SK-N-SH (cell line): ENCODE results near the gene FAM135A. TPM values are rescaled to one million over a fixed set of nuclear protein-coding genes. Genes with fewer than 3 reads are reported as not detected.
"Not testable (repeated sequence)": the region's sequence is repeated elsewhere in the genome, so short reads cannot be mapped to it uniquely, and the experiment has no call there.

Experiments used
- CTCF ChIA-PET: fragments of 300-600, 350-600 bp; formaldehyde crosslinking; extraction: SDS; loops from one replicate; lab custom pipeline; 2021; lab: Yijun Ruan, JAX
- POLR2A ChIA-PET: fragments of 350-600 bp; sonication (Branson Sonifier 250); formaldehyde crosslinking; extraction: SDS; loops from one replicate; lab custom pipeline; 2020; ENCODE audit warnings: antibody characterized with exemption, inconsistent platforms; lab: Yijun Ruan, JAX
- DNase-seq: peaks from one replicate; pipeline ENCODE4 v3.0.0; 2012
- H2AFZ ChIP-seq: fragments of 200-600 bp; sonication (generic); 2 replicates; pipeline ENCODE4 v1.8.1; 2016; ENCODE audit warnings: antibody characterized with exemption, mild to moderate bottlenecking, low read depth
- H3F3A ChIP-seq: fragments of 200-600 bp; sonication (generic); replicated peaks from 2 replicates; pipeline ENCODE3; 2016; ENCODE audit warnings: antibody characterized with exemption, mild to moderate bottlenecking; ENCODE audit not compliant: insufficient read depth
- H3K27ac ChIP-seq, 2 experiments: fragments of 200-500 bp in 1 of 2; fragments of 200-600 bp in 1 of 2; sonication (Bioruptor generic) in 1 of 2; sonication (generic), shearing (Covaris generic) in 1 of 2; 2 replicates each; pipeline versions ENCODE4 v1.5.1 to v1.6.1; 2014 to 2016; ENCODE audit warnings: low read depth in 2 of 2, inconsistent platforms in 1 of 2, low read length in 1 of 2, mild to moderate bottlenecking in 1 of 2, mixed read lengths in 1 of 2
- H3K27me3 ChIP-seq: fragments of 200-600 bp; sonication (generic), shearing (Covaris generic); 2 replicates; pipeline ENCODE4 v1.6.1; 2016; ENCODE audit warnings: mixed run types; ENCODE audit not compliant: insufficient read depth
- H3K36me3 ChIP-seq, 2 experiments: fragments of 200-500 bp in 1 of 2; fragments of 200-600 bp in 1 of 2; sonication (Bioruptor generic) in 1 of 2; sonication (generic) in 1 of 2; replicated peaks in 1 of 2; 2 replicates each; pipeline versions ENCODE3 to v1.5.1; 2014 to 2016; ENCODE audit warnings: low read length in 1 of 2, mild to moderate bottlenecking in 1 of 2; ENCODE audit not compliant: insufficient read depth in 2 of 2, control insufficient read depth in 1 of 2
- H3K4me1 ChIP-seq, 2 experiments: fragments of 200-500 bp in 1 of 2; fragments of 200-600 bp in 1 of 2; sonication (Bioruptor generic) in 1 of 2; sonication (generic), shearing (Covaris generic) in 1 of 2; 2 replicates each; pipeline versions ENCODE4 v1.5.1 to v1.6.1; 2014 to 2016; ENCODE audit warnings: low read depth in 1 of 2, low read length in 1 of 2, mixed run types in 1 of 2; ENCODE audit not compliant: insufficient read depth in 2 of 2, control insufficient read depth in 1 of 2
- H3K4me2 ChIP-seq: fragments of 200-600 bp; sonication (generic), shearing (Covaris generic); 2 replicates; pipeline ENCODE4 v1.6.1; 2017; ENCODE audit warnings: mixed run types
- H3K4me3 ChIP-seq, 2 experiments: fragments of 200-500 bp in 1 of 2; fragments of 200-600 bp in 1 of 2; sonication (Bioruptor generic) in 1 of 2; sonication (generic), shearing (Covaris generic) in 1 of 2; 2 replicates each; pipeline versions ENCODE4 v1.5.1 to v1.8.1; 2014 to 2016; ENCODE audit warnings: low read depth in 2 of 2, inconsistent platforms in 1 of 2, low read length in 1 of 2, mild to moderate bottlenecking in 1 of 2, mixed read lengths in 1 of 2, moderate library complexity in 1 of 2
- H3K79me2 ChIP-seq: fragments of 200-600 bp; sonication (generic); 2 replicates; pipeline ENCODE4 v1.8.1; 2017; ENCODE audit warnings: mild to moderate bottlenecking; ENCODE audit not compliant: insufficient read depth
- H3K9ac ChIP-seq: fragments of 200-600 bp; sonication (generic); 2 replicates; pipeline ENCODE4 v1.6.1; 2017; ENCODE audit warnings: mixed run types
- H3K9me2 ChIP-seq: fragments of 200-600 bp; sonication (generic); 2 replicates; pipeline ENCODE4 v1.6.1; 2017; ENCODE audit warnings: mixed run types
- H3K9me3 ChIP-seq: fragments of 200-600 bp; sonication (generic); 2 replicates; pipeline ENCODE4 v1.6.1; 2017; ENCODE audit warnings: mixed run types, mild to moderate bottlenecking, moderate library complexity
- H4K20me1 ChIP-seq: fragments of 200-600 bp; sonication (generic); 2 replicates; pipeline ENCODE4 v1.6.1; 2017; ENCODE audit warnings: mild to moderate bottlenecking, mixed run types; ENCODE audit not compliant: insufficient read depth
- CHD2 ChIP-seq: fragments of 150-350 bp; IDR thresholded peaks from 2 replicates; pipeline ENCODE4 v1.6.1; 2018; ENCODE audit warnings: low read length; ENCODE audit not compliant: partially characterized antibody
- ELF1 ChIP-seq: IDR thresholded peaks from 2 replicates; pipeline ENCODE4 v1.4.0; 2012
- EZH2phosphoT487 ChIP-seq: fragments of 200-600 bp; sonication (generic); IDR thresholded peaks from 2 replicates; pipeline ENCODE4 v1.6.1; 2017; ENCODE audit warnings: low read depth, mixed run types, mild to moderate bottlenecking, antibody characterized with exemption, moderate library complexity, borderline replicate concordance
- FOXJ3 ChIP-seq: sonication (generic); formaldehyde crosslinking; IDR thresholded peaks from 2 replicates; pipeline ENCODE4 v1.5.1; 2020; ENCODE audit warnings: mild to moderate bottlenecking, missing genetic modification reagents
- GABPA ChIP-seq: IDR thresholded peaks from 2 replicates; pipeline ENCODE4 v1.4.0; 2012; ENCODE audit warnings: low read depth, mild to moderate bottlenecking
- GATA2 ChIP-seq: sonication (generic); formaldehyde crosslinking; IDR thresholded peaks from 2 replicates; pipeline ENCODE4 v1.5.0; 2020; ENCODE audit warnings: mild to moderate bottlenecking, missing genetic modification reagents
- MEF2A ChIP-seq: IDR thresholded peaks from 2 replicates; pipeline ENCODE4 v1.4.0; 2012; ENCODE audit warnings: low read depth, borderline replicate concordance
- MXI1 ChIP-seq: IDR thresholded peaks from 2 replicates; pipeline ENCODE4 v1.6.1; 2012; ENCODE audit warnings: mild to moderate bottlenecking, low read depth, low read length, improper control_type of control experiment
- NRF1 ChIP-seq: IDR thresholded peaks from 2 replicates; pipeline ENCODE4 v1.6.1; 2012; ENCODE audit warnings: low read depth, mild to moderate bottlenecking, low read length
- RAD21 ChIP-seq: IDR thresholded peaks from 2 replicates; pipeline ENCODE4 v1.6.1; 2012; ENCODE audit warnings: mild to moderate bottlenecking, low read length
- RCOR1 ChIP-seq: fragments of 150-350 bp; IDR thresholded peaks from 2 replicates; pipeline ENCODE4 v1.6.1; 2017; ENCODE audit warnings: antibody characterized with exemption, low read length
- RFX5 ChIP-seq: IDR thresholded peaks from 2 replicates; pipeline ENCODE4 v1.6.1; 2012; ENCODE audit warnings: mild to moderate bottlenecking, improper control_type of control experiment, low read length
- RXRA ChIP-seq: IDR thresholded peaks from 2 replicates; pipeline ENCODE4 v1.4.0; 2012; ENCODE audit warnings: low read depth, mild to moderate bottlenecking, borderline replicate concordance
- SIN3A ChIP-seq: IDR thresholded peaks from 2 replicates; pipeline ENCODE4 v1.6.1; 2012; ENCODE audit warnings: low read depth, mild to moderate bottlenecking, low read length, moderate library complexity, borderline replicate concordance
- SMC3 ChIP-seq: IDR thresholded peaks from 2 replicates; pipeline ENCODE4 v1.6.1; 2012; ENCODE audit warnings: low read depth, low read length, improper control_type of control experiment
- WGBS: methylation state at CpG from one replicate; pipeline ENCODE4 v1.1.6; 2017; ENCODE audit warnings: low lambda C conversion rate; 5-methylcytosine and 5-hydroxymethylcytosine counted together
- polyA plus RNA-seq, 3 experiments: library from polyadenylated mRNA; depleted of rRNA; stranded (reverse); fragments of >200 nt; gene quantifications; 2 replicates each; pipeline ENCODE4 v1.2.3, GENCODE V29; 2012
- TF ChIP-seq, protein P1 (sequence below): IDR thresholded peaks from 2 replicates; pipeline ENCODE4 v1.4.0; 2012; ENCODE audit warnings: low read depth, borderline replicate concordance
- TF ChIP-seq, protein P2 (sequence below): fragments of 200-600 bp; sonication (generic); IDR thresholded peaks from 2 replicates; pipeline ENCODE4 v1.6.1; 2017; ENCODE audit warnings: antibody characterized with exemption, mild to moderate bottlenecking, moderate library complexity

Gene FAM135A
- polyA plus RNA-seq, 1 of the 3 experiments (the other 2 are of a cell fraction), result 2.6 TPM

DNA sequence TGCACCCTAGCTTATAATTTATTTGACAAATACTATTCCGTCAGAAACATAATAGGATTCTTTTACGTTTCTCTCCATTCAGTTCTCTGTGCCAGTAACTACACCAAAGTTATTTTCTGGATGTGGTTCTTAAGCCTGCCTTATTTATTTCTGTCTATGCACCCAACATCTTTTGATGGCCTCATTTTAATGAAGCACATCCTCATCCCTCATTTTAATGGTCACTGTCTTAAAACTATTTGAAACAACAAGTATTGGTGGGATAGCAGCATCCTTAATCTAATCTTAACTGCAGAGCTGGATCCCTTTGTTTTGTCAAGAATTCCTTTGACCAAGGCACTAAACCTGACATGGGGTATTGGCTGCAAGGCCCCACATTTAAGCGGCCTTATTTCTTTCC, 11.0 kb downstream of the FAM135A start:
- Histone ChIP-seq H3K79me2 (no peaks in the 10 kb centered on the region), H4K20me1 (no peaks in the 10 kb centered on the region), H3K9me3 (no peaks in the 10 kb centered on the region), H3K9me2 (no peaks in the 10 kb centered on the region), H3K36me3 (peaks cover 12 to 15% of the 10 kb centered on the region in 2 experiments), H3K4me1 (no peaks in the 10 kb centered on the region), H2AFZ (no peak overlapping the region), H3K27ac (no peak overlapping the region), H3K4me2 (no peak overlapping the region), H3K4me3 (no peak overlapping the region), H3K27me3 (no peaks in the 10 kb centered on the region), H3F3A (no peaks in the 10 kb centered on the region), H3K9ac (no peak overlapping the region)
- TF ChIP-seq MEF2A (no peak), EZH2phosphoT487 (no peak), CHD2 (no peak), FOXJ3 (CRISPR knock-in tag) (no peak), SMC3 (no peak), GATA2 (no peak), NRF1 (no peak), SIN3A (no peak), ELF1 (no peak), RFX5 (no peak), MXI1 (no peak), RAD21 (no peak)
- TF ChIP-seq, protein P1, sequence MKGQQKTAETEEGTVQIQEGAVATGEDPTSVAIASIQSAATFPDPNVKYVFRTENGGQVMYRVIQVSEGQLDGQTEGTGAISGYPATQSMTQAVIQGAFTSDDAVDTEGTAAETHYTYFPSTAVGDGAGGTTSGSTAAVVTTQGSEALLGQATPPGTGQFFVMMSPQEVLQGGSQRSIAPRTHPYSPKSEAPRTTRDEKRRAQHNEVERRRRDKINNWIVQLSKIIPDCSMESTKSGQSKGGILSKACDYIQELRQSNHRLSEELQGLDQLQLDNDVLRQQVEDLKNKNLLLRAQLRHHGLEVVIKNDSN, result no peak
- ChIA-PET POLR2A (no interaction called here), CTCF (interaction anchor here (0.9 to 1.0 kb wide), 2 partner anchors 10 to 52 kb away, joined by 3 read pairs; no protein-coding TSS in a partner anchor)
- DNase-seq, result no peak
- 97% methylated on average over 3 of the region's 3 CpGs for WGBS

DNA sequence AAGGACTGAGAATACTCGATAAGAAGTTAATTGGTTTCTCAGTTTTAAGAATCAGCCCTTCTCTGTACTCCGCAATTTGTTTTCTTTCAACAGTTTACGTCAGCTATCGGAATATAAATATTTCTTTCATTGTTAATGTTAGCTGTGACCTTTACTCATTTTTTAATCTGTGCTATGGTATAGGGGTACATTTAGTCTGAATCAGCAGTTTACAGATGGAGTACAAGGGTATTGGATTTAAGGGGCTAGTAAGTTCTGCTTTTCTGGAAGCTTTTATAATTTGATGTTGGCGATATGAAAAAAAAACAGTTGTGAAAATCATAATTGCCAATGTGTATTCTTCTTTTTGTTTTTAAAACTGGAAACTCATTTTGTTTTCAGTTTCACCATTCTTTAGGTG, 23.0 kb downstream of the FAM135A start:
- Histone ChIP-seq H3K36me3 (peaks cover 12 to 19% of the 10 kb centered on the region in 2 experiments), H3K9ac (no peak overlapping the region), H4K20me1 (no peaks in the 10 kb centered on the region), H3K9me2 (no peaks in the 10 kb centered on the region; the same call in 1 of the 2 replicates), H2AFZ (no peak overlapping the region), H3K4me2 (no peak overlapping the region), H3F3A (no peaks in the 10 kb centered on the region), H3K27ac (no peak overlapping the region), H3K4me3 (no peak overlapping the region), H3K79me2 (no peaks in the 10 kb centered on the region), H3K4me1 (no peaks in the 10 kb centered on the region)
- 97% methylated on average over 5 of the region's 5 CpGs for WGBS
- TF ChIP-seq SMC3 (no peak), RXRA (no peak)
- TF ChIP-seq, all 33 proteins: peak for 0
- DNase-seq, result no peak
- CTCF ChIA-PET, result no interaction called here
- Histone ChIP-seq H3K27me3 (no peaks in the 10 kb centered on the region), H3K9me3 (no peaks in the 10 kb centered on the region)
- POLR2A ChIA-PET, result no interaction called here

DNA sequence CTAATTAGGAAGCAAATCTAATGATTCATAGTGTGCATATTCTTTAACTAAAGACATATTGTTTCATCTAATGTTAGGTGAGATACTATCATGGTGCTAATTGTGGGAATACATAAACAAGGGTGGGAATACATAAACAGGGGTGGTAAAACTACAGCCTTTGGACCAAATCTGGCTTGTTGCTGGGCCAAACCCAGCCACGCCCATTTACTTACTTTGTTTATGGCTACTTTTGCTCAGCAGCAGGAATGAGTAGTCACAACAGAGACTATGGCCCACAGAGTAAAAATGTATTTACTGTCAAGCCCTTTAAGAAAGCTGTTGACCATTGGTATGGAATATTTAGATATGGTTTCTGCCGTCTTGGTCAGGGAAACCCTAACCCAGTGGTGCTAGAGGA, 31.7 kb downstream of the FAM135A start:
- no peaks in the 10 kb centered on the region for H3K27me3 ChIP-seq
- no peak for DNase-seq
- ChIA-PET POLR2A (no interaction called here), CTCF (no interaction called here)
- no peaks in the 10 kb centered on the region for H3K9me3 ChIP-seq
- no peak overlapping the region for H3K9ac ChIP-seq
- H3K4me1 ChIP-seq, result no peaks in the 10 kb centered on the region
- peaks cover 0 to 7% of the 10 kb centered on the region in 2 experiments for H3K36me3 ChIP-seq
- no peaks in the 10 kb centered on the region for H3K79me2 ChIP-seq
- TF ChIP-seq, protein P2, sequence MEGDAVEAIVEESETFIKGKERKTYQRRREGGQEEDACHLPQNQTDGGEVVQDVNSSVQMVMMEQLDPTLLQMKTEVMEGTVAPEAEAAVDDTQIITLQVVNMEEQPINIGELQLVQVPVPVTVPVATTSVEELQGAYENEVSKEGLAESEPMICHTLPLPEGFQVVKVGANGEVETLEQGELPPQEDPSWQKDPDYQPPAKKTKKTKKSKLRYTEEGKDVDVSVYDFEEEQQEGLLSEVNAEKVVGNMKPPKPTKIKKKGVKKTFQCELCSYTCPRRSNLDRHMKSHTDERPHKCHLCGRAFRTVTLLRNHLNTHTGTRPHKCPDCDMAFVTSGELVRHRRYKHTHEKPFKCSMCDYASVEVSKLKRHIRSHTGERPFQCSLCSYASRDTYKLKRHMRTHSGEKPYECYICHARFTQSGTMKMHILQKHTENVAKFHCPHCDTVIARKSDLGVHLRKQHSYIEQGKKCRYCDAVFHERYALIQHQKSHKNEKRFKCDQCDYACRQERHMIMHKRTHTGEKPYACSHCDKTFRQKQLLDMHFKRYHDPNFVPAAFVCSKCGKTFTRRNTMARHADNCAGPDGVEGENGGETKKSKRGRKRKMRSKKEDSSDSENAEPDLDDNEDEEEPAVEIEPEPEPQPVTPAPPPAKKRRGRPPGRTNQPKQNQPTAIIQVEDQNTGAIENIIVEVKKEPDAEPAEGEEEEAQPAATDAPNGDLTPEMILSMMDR, result no peak
- TF ChIP-seq GABPA (no peak), RCOR1 (no peak), GATA2 (no peak)
- no peak overlapping the region for H3K27ac ChIP-seq
- H2AFZ ChIP-seq, result no peak overlapping the region
- H4K20me1 ChIP-seq, result no peaks in the 10 kb centered on the region
- no peaks in the 10 kb centered on the region for H3K9me2 ChIP-seq
- no peak overlapping the region for H3K4me2 ChIP-seq
- WGBS, result 86% methylated on average over 2 of the region's 2 CpGs
- H3F3A ChIP-seq, result no peaks in the 10 kb centered on the region
- no peak overlapping the region for H3K4me3 ChIP-seq

DNA sequence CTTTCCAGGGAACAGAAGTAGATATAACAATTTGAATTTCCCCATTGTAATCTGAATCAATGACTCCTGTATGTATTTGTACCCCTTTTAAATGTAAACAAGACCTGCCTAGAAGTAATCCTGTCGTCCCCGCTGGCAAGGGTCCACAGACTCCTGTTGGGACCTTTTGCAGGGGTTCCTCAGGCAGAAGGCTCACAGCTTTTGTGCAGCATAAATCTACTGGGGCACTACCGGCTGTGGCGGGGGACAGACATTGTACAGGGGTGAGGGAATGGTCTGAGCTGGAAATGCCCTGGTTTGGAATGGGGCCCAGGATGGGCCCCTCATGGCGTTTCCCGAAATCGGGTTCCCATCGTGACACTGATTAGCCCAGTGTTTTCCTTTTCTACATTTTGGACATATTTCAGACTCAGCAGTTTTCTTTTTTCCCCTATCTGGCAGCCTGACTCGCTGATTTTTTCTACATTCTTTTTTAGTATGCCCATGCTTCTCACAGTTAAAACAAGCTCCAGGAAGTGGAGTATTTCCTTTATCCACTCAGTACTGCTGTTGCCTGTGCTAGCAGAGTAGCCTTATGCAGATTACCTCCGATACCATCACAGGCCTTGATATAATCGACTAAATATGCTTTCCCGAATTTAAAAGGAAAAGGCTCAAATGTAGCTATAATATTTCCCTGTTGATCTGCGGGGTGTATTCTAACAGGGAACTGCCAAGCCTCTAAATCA, 34.2 kb downstream of the FAM135A start:
- POLR2A ChIA-PET, result not testable (repeated sequence)

More for the DNA sequence above, 34.2 kb downstream of the FAM135A start:
- WGBS, result 98% methylated on average over 13 of the region's 13 CpGs
- DNase-seq, H3K27ac ChIP-seq, H3K79me2 ChIP-seq, H3K4me1 ChIP-seq, H3F3A ChIP-seq, H3K9me2 ChIP-seq, H3K27me3 ChIP-seq, H3K4me3 ChIP-seq, H3K9ac ChIP-seq, H2AFZ ChIP-seq, H3K9me3 ChIP-seq, CTCF ChIA-PET, H4K20me1 ChIP-seq, H3K4me2 ChIP-seq: not testable (repeated sequence)
- H3K36me3 ChIP-seq, result peaks cover under 1 to 12% of the 10 kb centered on the region in 2 experiments
